Adrenal gland (tissue), 12 donors: ENCODE results near the gene GBA2. TPM values are rescaled to one million over a fixed set of nuclear protein-coding genes. Genes with fewer than 3 reads are reported as not detected.

Experiments used
- DNase-seq, 7 donors: peaks; one replicate each; pipeline ENCODE4 v3.0.0-alpha.2; 2019 to 2020
- H3K27ac ChIP-seq, 5 donors: fragments of 200-600 bp; sonication (generic) in 4 of 5; 1 replicate in 3 of 5; 2 replicates in 2 of 5; pipeline versions ENCODE4 v1.5.1 to v1.8.0; 2016 to 2020; ENCODE audit warnings: mild to moderate bottlenecking in 1 of 5
- H3K27me3 ChIP-seq: fragments of 200-600 bp; 2 replicates; pipeline ENCODE4 v1.8.0; 2021
- H3K36me3 ChIP-seq, 2 donors: fragments of 200-600 bp; replicated peaks in 1 of 2; 1 replicate in 1 of 2; 2 replicates in 1 of 2; pipeline versions ENCODE4 v1.5.1 to v1.8.0; 2018 to 2022
- H3K4me1 ChIP-seq, 2 donors: fragments of 200-600 bp; replicated peaks in 1 of 2; 1 replicate in 1 of 2; 2 replicates in 1 of 2; pipeline versions ENCODE4 v1.5.1 to v1.8.0; 2018 to 2021
- H3K4me3 ChIP-seq, 4 donors: fragments of 200-600 bp; sonication (generic) in 3 of 4; one replicate each; pipeline ENCODE4 v1.5.1; 2016 to 2018
- H3K9me3 ChIP-seq, 3 donors: fragments of 200-600 bp; sonication (generic) in 1 of 3; replicated peaks in 1 of 3; 1 replicate in 2 of 3; 2 replicates in 1 of 3; pipeline versions ENCODE4 v1.5.1 to v1.8.0; 2016 to 2021
- CTCF ChIP-seq, 6 experiments: fragments of 450-650 bp in 4 of 6; fragments of 200-600 bp in 2 of 6; sonication (generic) in 1 of 6; IDR thresholded peaks; 1 replicate in 5 of 6; 2 replicates in 1 of 6; pipeline versions ENCODE4 v1.5.1 to v1.8.0; 2016 to 2021; ENCODE audit warnings: antibody characterized with exemption in 6 of 6, mild to moderate bottlenecking in 2 of 6, moderate library complexity in 1 of 6
- POLR2A ChIP-seq, 2 donors: fragments of 450-650 bp; IDR thresholded peaks; one replicate each; pipeline ENCODE4 v1.6.1; 2017; ENCODE audit warnings: antibody characterized with exemption in 2 of 2, mild to moderate bottlenecking in 2 of 2, moderate library complexity in 1 of 2
- WGBS, 4 donors: extraction: QIAGEN DNeasy Blood & Tissue Kit in 2 of 4; methylation state at CpG; one replicate each; pipeline versions ENCODE4 v1.1.5 to v1.1.7; 2013 to 2017; 5-methylcytosine and 5-hydroxymethylcytosine counted together
- intact Hi-C, 2 donors: fragments of 100-400 bp; cut with DNase I; formaldehyde crosslinking; loops; one replicate each; pipeline versions ENCODE4 v1.14.1 to v1.15.0; 2022 to 2023
- polyA plus RNA-seq, 3 donors: library from polyadenylated mRNA; stranded (reverse); fragments of 200-250 nt in 2 of 3; fragments of 350-450 nt in 1 of 3; fragmentation: Illumina TruSeq in 1 of 3; extraction: RNeasy Lipid Tissue Mini Kit (QIAGEN cat#74804) in 1 of 3; gene quantifications; one replicate each; pipeline ENCODE4 v1.2.3, GENCODE V29; 2013 to 2014
- total RNA-seq, 9 donors: library from RNA; depleted of rRNA in 4 of 9; stranded (reverse); fragments of >200 nt in 4 of 9; fragments of 120-200 nt in 1 of 9; fragmentation: NEBNext Ultra II Directional in 1 of 9; extraction: Animal tissue kit (Norgen Biotek cat#: 25700) in 1 of 9; gene quantifications; one replicate each; pipeline versions ENCODE4 v1.1.0 to v1.2.4, GENCODE V29; 2013 to 2023
- donor health status: healthy with polysubstance abuse.
- donor health status: Bipolar disorder and iron deficiency.
- donor health status: DM: yes; HTN: yes; CAD: no.
- donor health status: DM: no; HTN: no; CAD: no.
- donor health status: DM: no; HTN: no; CAD: no.
- donor health status: DM: yes; HTN: yes; CAD: no.

The GBA2 gene
- total and polyA plus RNA-seq, 12 donors, result 28.5 to 84.8 (median 52.7) TPM

GRCh38 chr9:35754264-35754663, 5.2 kb upstream of the GBA2 start, which contains the start of gene MSMP:
MSMP (minus strand) TSS chr9:35754276; CDS start chr9:35754129, 147 bp downstream.
- 27 to 53% (median 49%) methylated on average over 2 to 3 of the region's 3 CpGs for WGBS, 4 donors
- no peak for DNase-seq
- no peak within 1 kb of the TSS for H3K4me3 ChIP-seq
- intact Hi-C loops, result no loop called here
- no peaks in the 10 kb centered on the region for H3K9me3 ChIP-seq
- no peak within 1 kb of the TSS for H3K27ac ChIP-seq
- peaks cover 19 to 37% of the 10 kb centered on the region in 2 donors for H3K4me1 ChIP-seq
- H3K36me3 ChIP-seq, result peaks cover 0 to 40% of the 10 kb centered on the region in 2 donors
- H3K27me3 ChIP-seq, result no peaks in the 10 kb centered on the region
- TF ChIP-seq CTCF (IDR thresholded peaks at IDR 0.05), result no peak

- DNase-seq, result no peak
- Histone ChIP-seq H3K9me3 (no peaks in the 10 kb centered on the region), H3K27ac (no peak overlapping the region), H3K36me3 (peaks cover 0 to 40% of the 10 kb centered on the region in 2 donors), H3K27me3 (no peaks in the 10 kb centered on the region), H3K4me3 (no peak overlapping the region), H3K4me1 (peaks cover 19 to 32% of the 10 kb centered on the region in 2 donors)
- TF ChIP-seq POLR2A (IDR thresholded peaks at IDR 0.05), result no peak
- TF ChIP-seq CTCF (IDR thresholded peaks at IDR 0.05), result no peak
- intact Hi-C loops, result no loop called here
- WGBS, 4 donors, result 90 to 94% (median 90%) methylated on average over 5 of the region's 5 CpGs
These were observed 4.4 kb upstream of the GBA2 start for GRCh38 chr9:35753466-35753865.

GRCh38 chr9:35750256-35750531, 1.2 kb upstream of the GBA2 start:
- Histone ChIP-seq H3K4me1 (peaks cover 34 to 39% of the 10 kb centered on the region in 2 donors), H3K4me3 (peak overlapping the region in 1 of 4 donors; percentile 92), H3K9me3 (no peaks in the 10 kb centered on the region), H3K27me3 (no peaks in the 10 kb centered on the region), H3K27ac (peak overlapping the region in 4 of 5 donors; percentile 51 to 95 (median 82)), H3K36me3 (peaks cover 0 to 40% of the 10 kb centered on the region in 2 donors)
- DNase-seq, result peak in 1 of 7 donors; percentile 35
- TF ChIP-seq POLR2A (IDR thresholded peaks at IDR 0.05) (no peak), CTCF (IDR thresholded peaks at IDR 0.05) (no peak)
- intact Hi-C loops, result no loop called here
- 46 to 49% (median 47%) methylated on average over 3 to 4 of the region's 4 CpGs for WGBS, 4 donors

- WGBS, 4 donors, result 1 to 2% (median 2%) methylated on average over 12 to 19 of the region's 19 CpGs
- peak in 1 of 2 donors; percentile 5 for TF ChIP-seq POLR2A (IDR thresholded peaks at IDR 0.05)
- no peak for TF ChIP-seq CTCF (IDR thresholded peaks at IDR 0.05)
- Histone ChIP-seq H3K36me3 (peaks cover 0 to 40% of the 10 kb centered on the region in 2 donors), H3K27me3 (no peaks in the 10 kb centered on the region), H3K27ac (peak overlapping the region in 4 of 5 donors; percentile 51 to 95 (median 82)), H3K9me3 (no peaks in the 10 kb centered on the region), H3K4me1 (peaks cover 34 to 44% of the 10 kb centered on the region in 2 donors), H3K4me3 (peak overlapping the region in 3 of 4 donors; percentile 71 to 92 (median 90))
- intact Hi-C loops, result no loop called here
- DNase-seq, result peak in 3 of 7 donors; percentile 40 to 69 (median 47)
These were observed 657 bp upstream of the GBA2 start for GRCh38 chr9:35749515-35750255.
